ENCODE measurements around the gene FGF11.

Gene FGF11

GRCh38 chr17:7439462-7440112, at the start of gene FGF11:
Gene FGF11, plus strand, starts transcription at chr17:7439512. Its CDS starts 109 bp downstream, at chr17:7439621.
- DNase-seq: no peak

GRCh38 chr17:7389924-7390910, 49.1 kb upstream of the FGF11 start:
- DNase-seq: no peak

GRCh38 chr17:7391307-7391706, 48.0 kb upstream of the FGF11 start:
- no peak for DNase-seq

- no peak for DNase-seq
These were observed 46.4 kb upstream of the FGF11 start for GRCh38 chr17:7392696-7393612.

GRCh38 chr17:7393613-7394451, 45.5 kb upstream of the FGF11 start:
- DNase-seq: no peak

- DNase-seq: peak; percentile 78
These were observed 44.7 kb upstream of the FGF11 start, which contains the start of gene PLSCR3 for GRCh38 chr17:7394452-7395191. Gene PLSCR3, minus strand, starts transcription at chr17:7394525. Its CDS starts 415 bp downstream, at chr17:7394110.

- DNase-seq: no peak
These were observed 43.2 kb upstream of the FGF11 start for GRCh38 chr17:7396147-7396546.

- no peak for DNase-seq
These were observed 40.7 kb upstream of the FGF11 start for GRCh38 chr17:7398612-7399011.

GRCh38 chr17:7403043-7403726, 36.1 kb upstream of the FGF11 start:
- DNase-seq: no peak

- DNase-seq: no peak
These were observed 35.7 kb upstream of the FGF11 start for GRCh38 chr17:7403727-7403976.

- DNase-seq: peak; percentile 99
These were observed 35.2 kb upstream of the FGF11 start, which contains the start of gene TMEM256 for GRCh38 chr17:7403977-7404736. Gene TMEM256, minus strand, starts transcription at chr17:7404097. Its CDS starts 13 bp downstream, at chr17:7404084.

GRCh38 chr17:7404737-7405349, 34.5 kb upstream of the FGF11 start:
- DNase-seq: no peak

- DNase-seq: no peak
These were observed 33.7 kb upstream of the FGF11 start for GRCh38 chr17:7405350-7406234.

GRCh38 chr17:7406235-7406825, 33.0 kb upstream of the FGF11 start:
- DNase-seq: no peak

GRCh38 chr17:7407082-7407481, 32.2 kb upstream of the FGF11 start:
- no peak for DNase-seq

- DNase-seq: no peak
These were observed 31.6 kb upstream of the FGF11 start, which contains the start of gene NLGN2 for GRCh38 chr17:7407485-7408251. Gene NLGN2, plus strand, starts transcription at chr17:7407845. Its CDS starts 411 bp downstream, at chr17:7408256.

GRCh38 chr17:7408252-7408727, 31.0 kb upstream of the FGF11 start:
- no peak for DNase-seq
